ENCODE data around the gene UACA. TPM values are rescaled to one million over a fixed set of nuclear protein-coding genes. Genes with fewer than 3 reads are reported as not detected.

The UACA gene
- total and polyA plus RNA-seq, 2 of the 8 experiments (the other 6 are each of a cell fraction or from before 2014, with no cell fraction given) = 28.6 to 38.9 TPM

DNA sequence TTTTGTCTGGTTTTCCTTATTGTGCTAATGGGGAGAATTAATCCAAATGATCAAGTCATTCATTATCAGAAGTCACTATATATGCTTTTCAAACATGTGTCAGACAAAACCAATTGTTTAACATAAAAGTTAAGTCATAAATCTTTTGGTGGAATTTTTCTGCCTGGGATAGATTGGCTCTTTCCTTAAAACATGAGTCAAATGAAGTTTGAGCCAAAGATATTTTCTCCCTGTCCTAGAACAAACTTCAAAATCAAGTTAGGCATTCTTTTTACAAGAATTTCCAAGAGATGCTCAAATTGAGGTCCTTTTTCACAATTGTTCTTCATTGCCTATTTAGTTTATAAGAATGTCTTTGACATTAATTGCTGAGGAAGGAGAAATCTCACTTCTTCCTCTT is 138.3 kb downstream of the UACA start:
- Histone ChIP-seq H4K91ac (replicated peaks; ENCODE audit: insufficient read length, low read length) (no peak overlapping the region), H3K9me3 (ENCODE audit: insufficient read depth in 2 of 2, low read depth in 1 of 2, low read length in 1 of 2) (peaks cover 3 to 9% of the 10 kb centered on the region in 2 experiments; a peak in 3 of 4 replicates), H4K8ac (ENCODE audit: extremely low read depth, insufficient read depth, low read length) (no peak overlapping the region), H3K23me2 (ENCODE audit: low read depth, low read length) (no peaks in the 10 kb centered on the region), H3K14ac (ENCODE audit: insufficient read length) (no peak overlapping the region), H4K20me1 (replicated peaks in 1 of 2; ENCODE audit: control insufficient read depth in 1 of 2, insufficient read depth in 2 of 2, low read length in 2 of 2) (no peaks in the 10 kb centered on the region), H2AK5ac (ENCODE audit: low read depth, low read length) (no peak overlapping the region), H3K79me1 (ENCODE audit: low read depth, low read length) (no peaks in the 10 kb centered on the region), H3K4me1 (replicated peaks in 1 of 4; ENCODE audit: control insufficient read depth in 3 of 4, insufficient read depth in 4 of 4, low read length in 3 of 4) (peaks cover 0 to 5% (median 2%) of the 10 kb centered on the region in 4 experiments; a peak in 3 of 7 replicates), H2BK12ac (ENCODE audit: low read depth, low read length) (no peak overlapping the region), H3K23ac (ENCODE audit: insufficient read length) (no peak overlapping the region), H2BK15ac (ENCODE audit: low read length) (no peak overlapping the region), H3K4me3 (ENCODE audit: extremely low read depth in 1 of 4, insufficient read depth in 2 of 4, low read depth in 3 of 4, low read length in 4 of 4) (no peak overlapping the region), H3K36me3 (ENCODE audit: control insufficient read depth in 2 of 4, insufficient read depth in 4 of 4, low read length in 3 of 4) (no peaks in the 10 kb centered on the region; a peak in 1 of 8 replicates), H3K56ac (replicated peaks; ENCODE audit: insufficient read length, low read depth, low read length) (no peak overlapping the region), H2AFZ (ENCODE audit: low read length) (no peak overlapping the region), H3K18ac (ENCODE audit: extremely low read depth, low read length) (no peak overlapping the region), H2BK120ac (replicated peaks; ENCODE audit: low read depth, low read length) (no peak overlapping the region), H3K27ac (ENCODE audit: low read depth, low read length) (no peak overlapping the region), H3K4ac (replicated peaks; ENCODE audit: insufficient read length, low read depth, low read length) (no peak overlapping the region), H3K27me3 (replicated peaks in 1 of 4; ENCODE audit: control insufficient read depth in 3 of 4, extremely low read depth in 1 of 4, insufficient read depth in 3 of 4, low read length in 3 of 4) (no peaks in the 10 kb centered on the region; a peak in 1 of 7 replicates), H4K5ac (ENCODE audit: insufficient read length, low read depth, low read length) (no peak overlapping the region), H2BK5ac (ENCODE audit: low read depth, low read length) (no peak overlapping the region), H3K79me2 (ENCODE audit: control insufficient read depth in 1 of 2, insufficient read depth in 2 of 2, low read length in 2 of 2) (no peaks in the 10 kb centered on the region), H2BK20ac (ENCODE audit: low read length) (no peak overlapping the region), H3K9ac (replicated peaks in 1 of 4; ENCODE audit: extremely low read depth in 1 of 4, low read depth in 3 of 4, low read length in 3 of 4) (no peak overlapping the region), H3K4me2 (ENCODE audit: insufficient read depth in 1 of 2, low read depth in 2 of 2, low read length in 2 of 2) (no peak overlapping the region)
- no peak for FAIRE-seq
- ChIA-PET CTCF (ENCODE audit: partially characterized antibody) (interaction anchor here (0.6 kb wide), 1 partner anchor 1824 kb away, joined by 4 read pairs; no protein-coding TSS in a partner anchor), POLR2A (ENCODE audit: partially characterized antibody) (no interaction called here)
- DNase-seq (ENCODE audit: low read depth in 1 of 2, low spot score in 2 of 2) = no peak
- no peak for TF ChIP-seq KDM1A (IDR thresholded peaks at IDR 0.05; ENCODE audit: borderline replicate concordance, low read length)
- no peak for TF ChIP-seq SP2 (IDR thresholded peaks at IDR 0.05; ENCODE audit: low read length)
- TF ChIP-seq CHD1 (IDR thresholded peaks at IDR 0.05; ENCODE audit: low read depth, low read length) = no peak
- no peak for TF ChIP-seq KDM4A (IDR thresholded peaks at IDR 0.05; ENCODE audit: low read depth, low read length, severe bottlenecking)
- TF ChIP-seq TAF7 (optimal IDR thresholded peaks at IDR 0.05; ENCODE audit: borderline replicate concordance, low read depth, low read length) = no peak
- no peak for TF ChIP-seq SAP30 (IDR thresholded peaks at IDR 0.05; ENCODE audit: insufficient read depth, insufficient replicate concordance, low read length)
- no peak for TF ChIP-seq TCF12 (IDR thresholded peaks at IDR 0.05; ENCODE audit: low read depth, low read length)
- TF ChIP-seq, protein P1, sequence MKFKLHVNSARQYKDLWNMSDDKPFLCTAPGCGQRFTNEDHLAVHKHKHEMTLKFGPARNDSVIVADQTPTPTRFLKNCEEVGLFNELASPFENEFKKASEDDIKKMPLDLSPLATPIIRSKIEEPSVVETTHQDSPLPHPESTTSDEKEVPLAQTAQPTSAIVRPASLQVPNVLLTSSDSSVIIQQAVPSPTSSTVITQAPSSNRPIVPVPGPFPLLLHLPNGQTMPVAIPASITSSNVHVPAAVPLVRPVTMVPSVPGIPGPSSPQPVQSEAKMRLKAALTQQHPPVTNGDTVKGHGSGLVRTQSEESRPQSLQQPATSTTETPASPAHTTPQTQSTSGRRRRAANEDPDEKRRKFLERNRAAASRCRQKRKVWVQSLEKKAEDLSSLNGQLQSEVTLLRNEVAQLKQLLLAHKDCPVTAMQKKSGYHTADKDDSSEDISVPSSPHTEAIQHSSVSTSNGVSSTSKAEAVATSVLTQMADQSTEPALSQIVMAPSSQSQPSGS (IDR thresholded peaks at IDR 0.05; ENCODE audit: low read length) = no peak
- TF ChIP-seq TEAD4 (IDR thresholded peaks at IDR 0.05; ENCODE audit: low read depth, low read length) = no peak
- no peak for TF ChIP-seq MAFK (IDR thresholded peaks at IDR 0.05; ENCODE audit: low read depth, low read length)
- TF ChIP-seq EGR1 (IDR thresholded peaks at IDR 0.05; ENCODE audit: borderline replicate concordance, low read depth, low read length) = no peak
- TF ChIP-seq BCL11A (IDR thresholded peaks at IDR 0.05; ENCODE audit: low read depth in 2 of 2, low read length in 2 of 2) = no peak
- TF ChIP-seq PHF8 (conservative IDR thresholded peaks at IDR 0.05; ENCODE audit: low read depth, low read length) = no peak
- TF ChIP-seq NANOG (IDR thresholded peaks at IDR 0.05; ENCODE audit: insufficient read depth, low read depth, low read length, poor library complexity, severe bottlenecking) = no peak
